Activated naive CD8-positive, alpha-beta T cell (primary cell): ENCODE measurements around the gene LIPA.
"Not testable (repeated sequence)": the region's sequence is repeated elsewhere in the genome, so short reads cannot be mapped to it uniquely, and the experiment has no call there.

Experiments
- H3K27ac Mint-ChIP-seq: one replicate; pipeline ENCODE4 v1.8.0; 2021; ENCODE audit warnings: mixed read lengths
- H3K27me3 Mint-ChIP-seq: one replicate; pipeline ENCODE4 v1.8.0; 2021; ENCODE audit warnings: mixed read lengths
- H3K36me3 Mint-ChIP-seq: one replicate; pipeline ENCODE4 v1.8.0; 2021; ENCODE audit warnings: mixed read lengths
- H3K4me1 Mint-ChIP-seq: one replicate; pipeline ENCODE4 v1.8.0; 2021; ENCODE audit warnings: low read depth, mixed read lengths
- H3K4me3 Mint-ChIP-seq: one replicate; pipeline ENCODE4 v1.8.0; 2021; ENCODE audit warnings: mild to moderate bottlenecking, mixed read lengths
- H3K9me3 Mint-ChIP-seq: one replicate; pipeline ENCODE4 v1.8.0; 2021; ENCODE audit warnings: low read depth, mixed read lengths

Gene LIPA

GRCh38 chr10:89251409-89252224, at the start of gene LIPA:
Gene LIPA, minus strand, starts transcription at chr10:89251775. Its CDS starts 4,127 bp downstream, at chr10:89247648.
- Mint-ChIP-seq H3K9me3 (peaks cover 7% of the 10 kb centered on the region), H3K36me3 (peaks cover 7% of the 10 kb centered on the region), H3K4me3 (peak within 1 kb of the TSS; percentile 90)

GRCh38 chr10:89301232-89301631, 49.7 kb upstream of the LIPA start:
- Mint-ChIP-seq H3K4me1 (peaks cover 49% of the 10 kb centered on the region), H3K27me3 (no peaks in the 10 kb centered on the region), H3K27ac (peak overlapping the region; percentile 92), H3K4me3 (peak overlapping the region; percentile 91), H3K9me3 (peaks cover 3% of the 10 kb centered on the region), H3K36me3 (peaks cover 23% of the 10 kb centered on the region)

More at GRCh38 chr10:89251409-89252224, at the start of gene LIPA:
- peak within 1 kb of the TSS; percentile 64 for H3K27ac Mint-ChIP-seq
- H3K4me1 Mint-ChIP-seq, result peaks cover 35% of the 10 kb centered on the region
- H3K27me3 Mint-ChIP-seq, result no peaks in the 10 kb centered on the region

- Mint-ChIP-seq H3K27ac (no peak overlapping the region), H3K4me1 (peaks cover 47% of the 10 kb centered on the region), H3K4me3 (no peak overlapping the region), H3K9me3 (peaks cover 3% of the 10 kb centered on the region), H3K36me3 (peaks cover 10% of the 10 kb centered on the region), H3K27me3 (no peaks in the 10 kb centered on the region)
Observed at GRCh38 chr10:89299031-89299430, 47.5 kb upstream of the LIPA start.

- Mint-ChIP-seq H3K27me3 (no peaks in the 10 kb centered on the region), H3K4me1 (peaks cover 37% of the 10 kb centered on the region), H3K36me3 (peaks cover 8% of the 10 kb centered on the region), H3K27ac (no peak overlapping the region), H3K9me3 (peaks cover 3% of the 10 kb centered on the region), H3K4me3 (no peak overlapping the region)
Observed at GRCh38 chr10:89297791-89298190, 46.2 kb upstream of the LIPA start.

- no peaks in the 10 kb centered on the region for H3K27me3 Mint-ChIP-seq
- no peak overlapping the region for H3K4me3 Mint-ChIP-seq
- peaks cover 8% of the 10 kb centered on the region for H3K36me3 Mint-ChIP-seq
- H3K4me1 Mint-ChIP-seq, result peaks cover 33% of the 10 kb centered on the region
- peaks cover 3% of the 10 kb centered on the region for H3K9me3 Mint-ChIP-seq
- H3K27ac Mint-ChIP-seq, result no peak overlapping the region
Observed at GRCh38 chr10:89297356-89297755, 45.8 kb upstream of the LIPA start.

GRCh38 chr10:89296220-89296648, 44.7 kb upstream of the LIPA start:
- H3K36me3 Mint-ChIP-seq, result peaks cover 8% of the 10 kb centered on the region
- peaks cover 3% of the 10 kb centered on the region for H3K9me3 Mint-ChIP-seq
- no peaks in the 10 kb centered on the region for H3K27me3 Mint-ChIP-seq
- no peak overlapping the region for H3K27ac Mint-ChIP-seq
- peaks cover 22% of the 10 kb centered on the region for H3K4me1 Mint-ChIP-seq
- H3K4me3 Mint-ChIP-seq, result no peak overlapping the region

GRCh38 chr10:89295597-89295996, 44.0 kb upstream of the LIPA start:
- Mint-ChIP-seq H3K4me3 (no peak overlapping the region), H3K36me3 (peaks cover 8% of the 10 kb centered on the region), H3K4me1 (peaks cover 17% of the 10 kb centered on the region), H3K27ac (no peak overlapping the region), H3K9me3 (peaks cover 3% of the 10 kb centered on the region), H3K27me3 (no peaks in the 10 kb centered on the region)

- H3K27ac Mint-ChIP-seq, result no peak overlapping the region
- H3K9me3 Mint-ChIP-seq, result peaks cover 3% of the 10 kb centered on the region
- H3K4me3 Mint-ChIP-seq, result no peak overlapping the region
- no peaks in the 10 kb centered on the region for H3K27me3 Mint-ChIP-seq
- H3K36me3 Mint-ChIP-seq, result peaks cover 8% of the 10 kb centered on the region
- H3K4me1 Mint-ChIP-seq, result peaks cover 10% of the 10 kb centered on the region
Observed at GRCh38 chr10:89294721-89295239, 43.2 kb upstream of the LIPA start.

- H3K27ac Mint-ChIP-seq, H3K27me3 Mint-ChIP-seq, H3K4me3 Mint-ChIP-seq, H3K36me3 Mint-ChIP-seq, H3K4me1 Mint-ChIP-seq, H3K9me3 Mint-ChIP-seq: not testable (repeated sequence)
Observed at GRCh38 chr10:89285303-89285702, 33.7 kb upstream of the LIPA start.

GRCh38 chr10:89284711-89285110, 33.1 kb upstream of the LIPA start:
- not testable (repeated sequence) for H3K27ac Mint-ChIP-seq, H3K36me3 Mint-ChIP-seq, H3K4me1 Mint-ChIP-seq

GRCh38 chr10:89283936-89284475, 32.4 kb upstream of the LIPA start:
- Mint-ChIP-seq H3K4me1 (no peaks in the 10 kb centered on the region), H3K9me3 (no peaks in the 10 kb centered on the region), H3K36me3 (no peaks in the 10 kb centered on the region), H3K27me3 (no peaks in the 10 kb centered on the region), H3K4me3 (no peak overlapping the region), H3K27ac (no peak overlapping the region)

More at GRCh38 chr10:89284711-89285110, 33.1 kb upstream of the LIPA start:
- not testable (repeated sequence) for H3K27me3 Mint-ChIP-seq, H3K4me3 Mint-ChIP-seq, H3K9me3 Mint-ChIP-seq

- H3K9me3 Mint-ChIP-seq, result no peaks in the 10 kb centered on the region
- no peak overlapping the region for H3K4me3 Mint-ChIP-seq
- no peak overlapping the region for H3K27ac Mint-ChIP-seq
- no peaks in the 10 kb centered on the region for H3K4me1 Mint-ChIP-seq
- H3K27me3 Mint-ChIP-seq, result no peaks in the 10 kb centered on the region
- H3K36me3 Mint-ChIP-seq, result no peaks in the 10 kb centered on the region
Observed at GRCh38 chr10:89283025-89283935, 31.7 kb upstream of the LIPA start.

- Mint-ChIP-seq H3K4me3 (no peak overlapping the region), H3K4me1 (no peaks in the 10 kb centered on the region), H3K9me3 (no peaks in the 10 kb centered on the region), H3K27ac (no peak overlapping the region), H3K36me3 (no peaks in the 10 kb centered on the region), H3K27me3 (peaks cover 1% of the 10 kb centered on the region)
Observed at GRCh38 chr10:89281606-89282395, 30.2 kb upstream of the LIPA start.

- H3K27ac Mint-ChIP-seq, result no peak overlapping the region
- no peaks in the 10 kb centered on the region for H3K36me3 Mint-ChIP-seq
- no peak overlapping the region for H3K4me3 Mint-ChIP-seq
- H3K4me1 Mint-ChIP-seq, result no peaks in the 10 kb centered on the region
- peaks cover 1% of the 10 kb centered on the region for H3K27me3 Mint-ChIP-seq
- no peaks in the 10 kb centered on the region for H3K9me3 Mint-ChIP-seq
Observed at GRCh38 chr10:89280508-89280907, 28.9 kb upstream of the LIPA start.
